Nephron progenitor cell (in vitro differentiated cells): ENCODE results near the gene MLLT3.

Source experiments
- DNase-seq: peaks from one replicate; pipeline ENCODE4 v3.0.0; 2021
- H3K27ac Mint-ChIP-seq: 2 replicates; pipeline ENCODE4 v1.8.0; 2021; ENCODE audit warnings: mild to moderate bottlenecking, moderate library complexity, mixed read lengths
- H3K27me3 Mint-ChIP-seq: 2 replicates; pipeline ENCODE4 v1.8.0; 2021; ENCODE audit warnings: mild to moderate bottlenecking, low read depth, mixed read lengths; ENCODE audit not compliant: poor library complexity
- H3K36me3 Mint-ChIP-seq: 2 replicates; pipeline ENCODE4 v1.8.0; 2021; ENCODE audit warnings: low read depth, mixed read lengths
- H3K4me1 Mint-ChIP-seq: 2 replicates; pipeline ENCODE4 v1.8.0; 2021; ENCODE audit warnings: mixed read lengths
- H3K4me3 Mint-ChIP-seq: 2 replicates; pipeline ENCODE4 v1.8.0; 2021; ENCODE audit warnings: mild to moderate bottlenecking, moderate library complexity, mixed read lengths
- H3K9me3 Mint-ChIP-seq: 2 replicates; pipeline ENCODE4 v1.8.0; 2021; ENCODE audit warnings: mild to moderate bottlenecking, moderate library complexity, mixed read lengths
- TF ChIP-seq, protein P1 (sequence below): fragments of 200-600 bp; sonication (generic); IDR thresholded peaks from 2 replicates; pipeline ENCODE4 v1.5.0; 2021; ENCODE audit warnings: antibody characterized with exemption

The MLLT3 gene

DNA sequence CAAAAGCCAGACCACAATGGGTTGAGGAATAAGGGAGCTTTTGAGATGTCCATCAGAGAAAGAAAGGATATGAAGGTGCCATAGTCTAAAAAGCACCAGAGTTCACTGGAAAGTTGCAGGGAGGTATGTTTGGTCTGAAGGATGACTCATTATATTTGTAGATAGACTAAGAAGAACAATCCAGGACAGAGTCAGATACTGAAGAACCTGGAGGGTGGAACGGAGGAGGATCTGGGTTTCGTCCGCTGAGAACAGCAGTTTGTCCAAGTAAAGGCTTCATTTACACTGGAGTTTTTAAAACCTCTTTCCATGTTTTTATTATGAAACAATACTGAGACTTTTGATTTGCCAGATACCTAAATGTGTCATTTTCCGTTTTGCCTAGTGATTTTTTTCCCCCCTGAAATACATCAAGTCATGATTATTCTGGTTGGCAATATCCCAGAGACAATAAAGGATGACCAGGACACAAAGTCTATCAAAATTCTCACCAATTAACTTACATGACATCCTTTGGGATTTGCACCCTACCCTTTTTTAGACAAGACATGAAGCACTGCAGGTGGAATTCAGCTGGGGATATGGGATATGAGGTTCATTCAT, 219.9 kb downstream of the MLLT3 start:
- Mint-ChIP-seq H3K4me3 (no peak overlapping the region), H3K4me1 (peaks cover 56% of the 10 kb centered on the region), H3K36me3 (peaks cover 46% of the 10 kb centered on the region), H3K9me3 (no peaks in the 10 kb centered on the region), H3K27ac (peak overlapping the region; percentile 71), H3K27me3 (peaks cover 2% of the 10 kb centered on the region)
- TF ChIP-seq, protein P1, sequence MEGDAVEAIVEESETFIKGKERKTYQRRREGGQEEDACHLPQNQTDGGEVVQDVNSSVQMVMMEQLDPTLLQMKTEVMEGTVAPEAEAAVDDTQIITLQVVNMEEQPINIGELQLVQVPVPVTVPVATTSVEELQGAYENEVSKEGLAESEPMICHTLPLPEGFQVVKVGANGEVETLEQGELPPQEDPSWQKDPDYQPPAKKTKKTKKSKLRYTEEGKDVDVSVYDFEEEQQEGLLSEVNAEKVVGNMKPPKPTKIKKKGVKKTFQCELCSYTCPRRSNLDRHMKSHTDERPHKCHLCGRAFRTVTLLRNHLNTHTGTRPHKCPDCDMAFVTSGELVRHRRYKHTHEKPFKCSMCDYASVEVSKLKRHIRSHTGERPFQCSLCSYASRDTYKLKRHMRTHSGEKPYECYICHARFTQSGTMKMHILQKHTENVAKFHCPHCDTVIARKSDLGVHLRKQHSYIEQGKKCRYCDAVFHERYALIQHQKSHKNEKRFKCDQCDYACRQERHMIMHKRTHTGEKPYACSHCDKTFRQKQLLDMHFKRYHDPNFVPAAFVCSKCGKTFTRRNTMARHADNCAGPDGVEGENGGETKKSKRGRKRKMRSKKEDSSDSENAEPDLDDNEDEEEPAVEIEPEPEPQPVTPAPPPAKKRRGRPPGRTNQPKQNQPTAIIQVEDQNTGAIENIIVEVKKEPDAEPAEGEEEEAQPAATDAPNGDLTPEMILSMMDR, result no peak
- no peak for DNase-seq

DNA sequence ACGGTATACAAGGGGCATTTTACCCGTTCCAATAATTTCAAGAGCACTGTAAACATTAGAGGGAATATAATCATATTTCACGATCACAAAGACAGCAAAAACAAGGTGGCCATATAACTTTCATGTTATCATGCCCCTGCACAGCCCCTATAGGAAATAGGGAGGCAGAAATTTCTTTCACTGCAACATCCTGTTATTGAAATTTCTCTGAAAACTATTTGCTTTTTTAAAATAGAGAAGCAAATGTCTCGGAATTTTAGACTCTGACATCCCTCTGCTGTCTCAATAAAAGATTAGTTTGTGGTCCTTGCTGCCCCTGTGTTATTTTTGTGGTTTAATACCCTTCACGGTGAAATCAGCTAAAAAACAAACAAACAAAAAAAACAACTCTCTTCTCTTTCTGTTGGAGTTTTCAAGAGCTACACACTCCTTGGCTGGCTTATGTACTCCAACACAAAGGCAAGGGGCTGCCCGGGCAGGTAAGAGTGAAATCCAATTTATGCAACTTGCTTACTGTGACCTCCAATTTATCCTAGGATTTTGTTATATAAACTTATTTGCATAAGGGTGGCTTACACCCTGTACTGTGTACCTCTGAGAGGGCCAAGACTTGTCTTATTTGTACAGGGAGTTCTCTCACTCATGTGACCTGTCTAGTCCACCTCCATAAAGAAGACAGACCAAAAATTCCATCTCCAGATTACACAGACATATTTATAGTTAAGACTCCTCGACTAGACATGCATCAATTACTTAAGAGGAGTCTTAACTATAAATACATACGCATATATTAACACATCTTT, 223.6 kb downstream of the MLLT3 start:
- H3K27ac Mint-ChIP-seq, result peak overlapping the region; percentile 92
- no peak for DNase-seq
- TF ChIP-seq, protein P1, result no peak
- H3K27me3 Mint-ChIP-seq, result no peaks in the 10 kb centered on the region
- H3K4me1 Mint-ChIP-seq, result peaks cover 75% of the 10 kb centered on the region
- H3K4me3 Mint-ChIP-seq, result no peak overlapping the region
- H3K36me3 Mint-ChIP-seq, result peaks cover 40% of the 10 kb centered on the region
- H3K9me3 Mint-ChIP-seq, result no peaks in the 10 kb centered on the region

DNA sequence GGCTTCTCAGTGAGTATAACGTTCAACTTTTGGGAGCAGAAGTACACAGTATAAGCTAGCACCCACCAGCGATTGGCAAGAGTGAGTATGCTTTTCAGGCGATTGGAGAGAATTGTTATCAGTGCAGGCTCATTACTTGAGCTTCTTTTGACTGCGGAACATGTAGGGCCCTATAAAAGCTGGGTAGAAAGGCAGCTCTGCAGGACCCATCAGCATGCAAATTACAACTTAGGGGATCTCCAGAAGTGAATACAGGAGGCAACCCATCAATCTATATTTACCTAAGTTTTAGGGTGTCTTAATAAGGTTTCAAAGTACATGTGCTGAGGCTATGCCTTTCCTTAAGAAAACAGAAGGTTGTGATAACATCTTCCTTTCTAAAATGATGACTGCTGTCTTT, 225.0 kb downstream of the MLLT3 start:
- Mint-ChIP-seq H3K4me3 (no peak overlapping the region), H3K36me3 (peaks cover 34% of the 10 kb centered on the region)
- no peak for DNase-seq

DNA sequence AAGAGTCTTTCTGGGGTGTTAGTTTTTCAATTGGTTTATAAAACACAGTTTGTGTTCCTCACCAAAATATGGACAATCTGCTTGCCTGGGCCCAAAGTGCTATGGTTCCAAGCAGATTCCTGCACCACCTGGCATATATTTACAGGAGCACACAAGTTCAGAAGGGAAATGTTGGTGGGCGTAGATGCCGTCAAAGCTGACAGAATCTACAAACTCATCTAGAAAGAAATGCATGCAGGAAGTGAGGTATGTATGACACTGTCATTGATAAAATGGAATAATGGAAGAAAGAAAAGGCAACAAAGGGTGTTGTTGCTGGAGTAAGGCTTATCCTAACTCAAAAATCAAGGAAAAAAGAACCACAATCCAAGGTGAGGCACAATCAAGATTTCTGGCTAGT, 225.8 kb downstream of the MLLT3 start:
- TF ChIP-seq, protein P1, result no peak
- H3K27ac Mint-ChIP-seq, result peak overlapping the region; percentile 52
- H3K4me1 Mint-ChIP-seq, result peaks cover 62% of the 10 kb centered on the region
- no peak for DNase-seq
- no peaks in the 10 kb centered on the region for H3K27me3 Mint-ChIP-seq
- H3K36me3 Mint-ChIP-seq, result peaks cover 34% of the 10 kb centered on the region
- no peak overlapping the region for H3K4me3 Mint-ChIP-seq
- H3K9me3 Mint-ChIP-seq, result no peaks in the 10 kb centered on the region

More for the DNA sequence above, 225.0 kb downstream of the MLLT3 start:
- TF ChIP-seq, protein P1, result no peak
- H3K9me3 Mint-ChIP-seq, result no peaks in the 10 kb centered on the region
- H3K4me1 Mint-ChIP-seq, result peaks cover 65% of the 10 kb centered on the region
- H3K27ac Mint-ChIP-seq, result peak overlapping the region; percentile 20
- H3K27me3 Mint-ChIP-seq, result no peaks in the 10 kb centered on the region

DNA sequence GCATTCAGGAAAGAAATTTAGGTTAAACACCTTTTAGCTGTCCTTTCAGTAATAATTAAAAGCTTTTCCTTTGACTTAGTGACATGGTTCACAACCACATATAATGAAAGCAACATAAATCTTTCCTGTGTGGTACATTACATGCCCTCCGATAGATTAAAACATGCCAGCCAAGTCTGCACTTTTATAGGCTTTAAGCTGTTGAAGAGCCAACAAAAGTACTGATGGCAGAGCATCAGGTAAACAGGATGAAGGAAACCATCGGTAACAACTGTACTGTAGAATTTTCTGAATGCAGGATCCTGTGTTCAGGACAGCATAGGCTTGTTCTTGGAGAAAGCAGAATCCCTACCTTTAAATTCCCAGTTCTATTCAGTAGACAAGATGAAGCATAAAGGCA, 226.6 kb downstream of the MLLT3 start:
- Mint-ChIP-seq H3K9me3 (peaks cover under 1% of the 10 kb centered on the region), H3K36me3 (peaks cover 34% of the 10 kb centered on the region), H3K27me3 (no peaks in the 10 kb centered on the region), H3K27ac (no peak overlapping the region), H3K4me1 (peaks cover 62% of the 10 kb centered on the region), H3K4me3 (no peak overlapping the region)
- DNase-seq, result no peak
- TF ChIP-seq, protein P1, result no peak
